GM19467 (cell line): ENCODE data around the gene PRDM2.
A peak's percentile ranks its signal among the peaks of the same experiment; 100 is the strongest.
"Not testable (repeated sequence)": the region's sequence is repeated elsewhere in the genome, so short reads cannot be mapped to it uniquely, and the experiment has no call there.

Experiments
- ATAC-seq: cut with Tn5 transposase; IDR thresholded peaks from one replicate; pipeline ENCODE4 v1.9.1; 2021; ENCODE audit warnings: mild to moderate bottlenecking, moderate library complexity; ENCODE audit not compliant: unreplicated experiment

PRDM2 gene

GRCh38 chr1:13699936-13700520 lies at the start of gene PRDM2:
TSS of gene PRDM2 (plus strand) at chr1:13700188. CDS start at chr1:13715606, 15,418 bp downstream.
- ATAC-seq: peak; percentile 36

GRCh38 chr1:13651279-13651678 lies 48.7 kb upstream of the PRDM2 start:
- ATAC-seq: no peak

GRCh38 chr1:13652238-13652637 lies 47.8 kb upstream of the PRDM2 start:
- ATAC-seq: no peak

- no peak for ATAC-seq
These were observed 38.4 kb upstream of the PRDM2 start for GRCh38 chr1:13661539-13661938.

GRCh38 chr1:13662493-13662892 lies 37.5 kb upstream of the PRDM2 start:
- ATAC-seq: no peak

GRCh38 chr1:13663969-13664368 lies 36.0 kb upstream of the PRDM2 start:
- ATAC-seq: no peak

GRCh38 chr1:13664451-13664850 lies 35.5 kb upstream of the PRDM2 start:
- ATAC-seq: no peak

GRCh38 chr1:13666317-13666716 lies 33.7 kb upstream of the PRDM2 start:
- ATAC-seq: no peak

- no peak for ATAC-seq
These were observed 32.3 kb upstream of the PRDM2 start for GRCh38 chr1:13667691-13668090.

- no peak for ATAC-seq
These were observed 25.6 kb upstream of the PRDM2 start for GRCh38 chr1:13674377-13674776.

GRCh38 chr1:13675151-13675651 lies 24.8 kb upstream of the PRDM2 start:
- no peak for ATAC-seq

- ATAC-seq: no peak
These were observed 22.1 kb upstream of the PRDM2 start for GRCh38 chr1:13677896-13678295.

GRCh38 chr1:13679651-13680050 lies 20.3 kb upstream of the PRDM2 start:
- no peak for ATAC-seq

- not testable (repeated sequence) for ATAC-seq
These were observed 19.4 kb upstream of the PRDM2 start for GRCh38 chr1:13680609-13681008.

- no peak for ATAC-seq
These were observed 18.1 kb upstream of the PRDM2 start for GRCh38 chr1:13681921-13682320.

- no peak for ATAC-seq
These were observed 17.5 kb upstream of the PRDM2 start for GRCh38 chr1:13682444-13682843.

- no peak for ATAC-seq
These were observed 16.8 kb upstream of the PRDM2 start for GRCh38 chr1:13683206-13683605.

GRCh38 chr1:13687151-13687715 lies 12.8 kb upstream of the PRDM2 start:
- no peak for ATAC-seq

- ATAC-seq: not testable (repeated sequence)
These were observed 6.9 kb upstream of the PRDM2 start for GRCh38 chr1:13693094-13693493.

- ATAC-seq: no peak
These were observed 4.9 kb upstream of the PRDM2 start for GRCh38 chr1:13694886-13695684.

GRCh38 chr1:13697738-13698137 lies 2.2 kb upstream of the PRDM2 start:
- no peak for ATAC-seq

- ATAC-seq: no peak
These were observed 478 bp upstream of the PRDM2 start for GRCh38 chr1:13699510-13699909.
